ENCODE results near the gene KAZN. TPM values are rescaled to one million over a fixed set of nuclear protein-coding genes. Genes with fewer than 3 reads are reported as not detected.

The KAZN gene
- total RNA-seq, 1 donor from 2014 or later = 33.9 TPM

DNA sequence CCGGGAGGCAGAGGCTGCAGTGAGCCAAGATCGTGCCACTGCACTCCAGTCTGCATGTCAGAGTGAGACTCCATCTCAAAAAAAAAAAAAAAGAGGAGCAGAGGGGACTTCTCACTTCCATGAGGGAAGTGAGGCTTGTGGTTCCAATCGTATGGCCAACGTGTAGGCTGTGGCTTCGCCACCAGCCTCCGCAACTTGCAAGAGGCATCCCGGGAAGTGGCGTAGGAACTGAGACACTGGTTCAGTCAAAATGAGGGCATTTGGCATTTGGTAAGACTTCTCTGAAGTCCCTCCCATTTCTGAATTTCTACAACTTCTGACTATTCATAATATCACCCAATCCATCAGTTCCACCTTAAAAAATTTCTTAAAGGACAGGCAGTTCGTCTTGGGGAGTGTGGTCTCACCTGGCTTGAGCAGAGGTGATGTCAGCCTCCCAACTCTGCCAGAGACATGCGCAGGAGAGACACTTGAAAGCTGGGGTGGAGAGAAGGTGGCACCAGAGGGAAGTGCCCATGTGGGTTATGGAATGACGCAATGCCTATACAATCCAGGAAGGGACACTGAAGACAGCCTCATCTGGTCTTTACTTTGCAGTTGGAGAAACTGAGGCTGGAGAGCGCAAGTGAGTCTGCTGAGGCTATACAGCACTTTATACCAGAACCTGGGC, 17.2 kb downstream of the KAZN start:
- no peak for ATAC-seq

DNA sequence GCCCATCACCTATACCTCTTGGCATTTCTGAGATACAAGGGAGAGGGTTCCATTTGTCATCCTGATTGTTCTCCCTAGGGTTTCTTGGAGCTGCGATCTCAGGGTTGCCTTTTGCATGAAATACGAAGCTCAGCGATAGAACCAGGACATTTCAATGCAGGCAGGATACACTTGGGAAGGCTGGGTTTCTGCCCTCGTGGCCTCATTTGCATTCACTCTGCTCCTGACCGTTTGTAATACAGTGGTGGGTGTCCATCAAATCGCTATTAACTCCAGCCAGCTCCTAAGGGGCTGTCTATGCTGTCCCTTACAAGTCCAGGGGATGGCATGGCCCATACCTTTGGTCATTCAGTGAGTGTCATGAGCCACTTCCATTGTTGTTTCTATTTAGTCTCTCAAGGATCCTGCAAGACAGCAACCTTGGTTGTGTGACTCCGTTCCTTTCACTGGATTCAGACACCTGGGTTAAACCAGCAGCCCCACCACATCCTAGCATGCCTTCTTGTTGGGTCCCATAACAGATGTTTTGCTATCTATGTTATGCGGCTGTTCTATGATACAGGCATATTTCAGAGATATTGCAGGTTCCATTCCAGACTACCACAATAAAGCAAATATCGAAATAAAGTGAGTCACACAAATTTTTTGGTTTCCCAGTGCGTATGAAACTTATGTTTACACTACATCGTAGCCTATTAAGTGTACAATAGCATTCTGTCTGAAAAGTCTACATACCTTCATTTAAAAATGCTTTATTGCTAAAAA, 18.3 kb downstream of the KAZN start:
- ATAC-seq = no peak

- ATAC-seq = no peak
Observed at GRCh38 chr1:14617791-14618190, 19.3 kb downstream of the KAZN start.

GRCh38 chr1:14620941-14621340, 22.5 kb downstream of the KAZN start:
- ATAC-seq = no peak

- no peak for ATAC-seq
Observed at GRCh38 chr1:14623090-14623489, 24.6 kb downstream of the KAZN start.

- ATAC-seq = no peak
Observed at GRCh38 chr1:14624941-14625340, 26.5 kb downstream of the KAZN start.

DNA sequence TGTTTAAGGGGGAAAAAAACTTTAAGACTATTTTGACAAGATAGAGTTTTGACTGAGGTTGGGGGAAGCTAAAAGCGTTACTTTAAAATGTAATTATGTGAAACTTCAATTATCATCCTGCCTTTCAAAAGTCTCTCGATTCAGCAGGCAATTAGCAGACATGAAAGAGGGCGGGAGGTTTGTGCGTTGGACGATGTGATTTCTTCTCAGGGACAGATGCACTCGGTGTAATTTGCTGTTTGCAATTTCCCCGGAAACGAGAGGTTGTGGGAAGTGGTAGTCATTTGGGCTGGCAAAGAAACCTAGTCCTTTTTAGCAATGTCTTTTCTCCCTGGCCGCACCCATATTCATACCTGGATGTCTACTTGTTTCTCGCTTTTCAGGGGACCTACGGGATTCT, 27.1 kb downstream of the KAZN start:
- ATAC-seq = no peak

DNA sequence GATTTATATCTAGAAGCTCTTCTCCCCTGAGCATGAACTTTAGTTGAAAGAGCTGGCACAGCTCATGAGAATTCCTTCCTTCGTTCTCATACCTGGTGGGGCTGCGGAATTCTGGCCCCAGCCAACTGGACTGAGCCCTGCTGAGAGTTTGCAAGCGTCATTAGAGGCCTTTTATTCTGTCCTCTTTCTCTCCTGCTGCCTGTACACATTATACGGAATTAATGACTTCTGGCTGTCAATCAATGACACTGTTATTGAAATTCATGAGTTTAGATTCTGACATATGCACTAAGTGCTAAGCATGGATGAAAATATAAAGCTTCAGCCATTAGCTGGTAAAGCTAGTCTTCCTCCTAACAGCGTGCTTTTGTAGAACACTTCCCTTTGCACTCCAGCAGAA, 27.5 kb downstream of the KAZN start:
- ATAC-seq = no peak

DNA sequence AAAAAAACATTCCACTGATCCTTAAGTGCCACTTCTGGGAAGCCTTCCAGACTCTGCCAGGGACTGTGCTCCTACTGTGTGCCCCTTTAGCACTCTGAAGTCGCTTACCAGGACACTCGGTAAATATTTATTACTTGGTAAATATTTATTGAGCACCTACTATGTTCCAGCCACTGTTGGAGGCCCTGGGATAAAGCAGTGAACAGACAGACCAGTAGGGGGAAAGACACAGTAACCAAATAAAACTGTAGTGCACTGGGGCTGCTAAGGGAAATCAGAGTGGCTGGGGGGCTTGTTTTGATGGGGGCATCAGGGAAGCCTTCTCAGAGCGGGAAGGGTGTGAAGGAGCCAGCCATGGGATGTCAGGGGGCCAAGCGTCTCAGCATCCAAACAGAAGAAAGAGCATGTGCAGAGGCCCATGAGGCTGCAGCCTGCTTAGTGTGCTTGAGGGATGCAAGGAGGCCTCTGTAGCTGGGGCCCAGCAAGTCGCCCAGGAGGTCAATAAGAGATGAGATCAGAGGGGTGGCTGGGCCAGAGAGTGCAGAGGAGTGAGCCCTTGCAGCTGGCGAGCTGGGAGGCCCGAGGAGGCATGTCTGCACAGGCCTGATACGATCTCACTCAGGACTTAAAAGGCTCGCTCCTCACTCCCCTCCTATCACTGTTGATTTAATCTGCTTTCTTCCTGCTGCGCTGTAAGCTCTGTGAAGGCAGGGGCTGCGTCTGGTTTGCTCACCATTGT, 28.6 kb downstream of the KAZN start:
- ATAC-seq = peak; percentile 74

DNA sequence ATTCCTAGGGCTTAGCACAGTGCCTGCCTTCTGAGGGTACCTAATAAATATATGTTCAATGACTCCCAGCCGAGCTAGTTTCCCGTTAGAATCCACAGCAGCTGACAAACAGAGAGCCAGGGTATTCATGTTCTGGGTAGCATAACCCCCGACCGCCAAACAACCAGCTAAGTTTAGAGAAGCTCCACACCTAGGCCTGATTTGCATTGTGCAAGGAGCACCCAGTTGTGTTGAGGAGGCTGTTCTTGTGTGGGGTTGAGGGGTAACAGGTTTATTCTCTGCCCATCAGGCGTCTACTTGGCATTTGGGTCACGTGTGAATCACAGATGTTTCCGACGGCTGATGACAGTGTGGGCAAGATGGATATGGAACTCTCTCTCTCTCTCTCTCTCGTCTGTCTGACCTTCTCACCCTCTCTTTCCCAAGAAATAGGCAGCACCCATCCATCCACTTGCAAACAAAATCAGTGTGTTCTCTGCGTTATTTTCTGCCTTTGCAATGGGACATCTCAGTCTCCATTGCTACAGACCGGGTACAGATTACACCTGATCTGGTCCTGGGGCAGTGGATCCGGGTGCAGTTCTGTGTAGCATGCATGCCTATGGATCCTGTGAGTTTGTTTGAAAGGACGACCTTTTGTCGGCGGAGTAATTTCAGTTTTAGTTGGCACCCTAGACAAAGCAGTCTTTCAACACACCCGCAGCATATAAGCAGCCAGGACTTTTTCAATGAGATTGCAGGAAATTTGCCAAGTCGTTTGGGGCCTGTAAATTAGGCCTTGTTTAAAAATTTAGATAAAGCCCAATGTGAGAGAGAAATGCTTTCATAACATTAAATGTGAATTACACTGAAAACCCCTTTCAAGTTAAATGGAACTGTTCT, 29.4 kb downstream of the KAZN start:
- no peak for ATAC-seq

DNA sequence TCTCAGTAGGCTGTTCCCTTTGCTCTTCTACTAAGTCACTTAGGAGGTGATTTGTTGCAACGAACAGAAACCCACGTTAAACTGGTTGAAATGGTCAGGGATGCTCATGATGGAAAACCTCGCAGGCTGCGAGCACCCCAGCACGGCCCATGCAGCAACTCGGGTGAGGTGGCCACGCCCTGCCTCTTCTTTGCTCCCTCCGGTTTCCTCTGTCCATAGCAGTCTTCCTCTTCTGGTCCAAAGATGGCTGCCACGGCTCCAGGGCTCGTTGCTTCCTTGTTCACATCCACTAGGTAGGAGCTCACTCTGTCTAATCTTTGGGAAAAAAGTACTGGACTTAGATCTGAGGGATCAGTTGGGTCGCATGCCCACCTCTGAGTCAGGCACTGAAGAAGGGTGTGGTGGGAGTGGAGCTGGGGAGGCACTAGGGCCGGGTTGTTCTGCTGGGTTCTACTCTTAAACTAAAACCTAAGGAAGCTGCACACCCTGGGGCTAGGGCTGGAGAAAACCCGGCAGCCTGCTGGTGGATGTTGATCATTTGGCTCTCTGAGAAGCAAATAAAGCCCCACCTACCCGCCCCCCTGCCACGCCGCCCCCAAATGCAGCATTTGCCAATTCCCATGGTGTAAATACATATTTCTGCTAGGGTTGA, 31.0 kb downstream of the KAZN start:
- no peak for ATAC-seq

DNA sequence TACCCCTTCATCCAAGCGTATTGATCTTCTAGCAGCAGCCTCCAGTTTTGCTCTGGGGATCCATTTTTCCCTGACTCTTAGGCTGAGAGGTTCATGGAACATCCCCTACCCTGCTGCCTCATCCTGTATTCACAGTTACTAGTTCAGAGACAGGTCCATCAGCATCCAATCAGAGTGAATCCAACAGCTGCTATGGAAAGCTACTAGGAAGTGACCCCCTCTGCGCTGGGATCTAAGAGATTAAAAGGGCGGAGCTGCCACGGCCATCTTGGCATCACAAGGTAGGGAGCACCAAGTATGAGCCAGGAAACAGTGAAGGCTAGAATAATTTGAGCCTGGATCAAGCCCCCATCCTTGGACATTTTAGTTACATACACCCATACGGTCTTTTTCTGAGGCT, 32.5 kb downstream of the KAZN start:
- no peak for ATAC-seq

GRCh38 chr1:14631421-14631820, 32.9 kb downstream of the KAZN start:
- ATAC-seq = no peak

GRCh38 chr1:14634486-14634885, 36.0 kb downstream of the KAZN start:
- ATAC-seq = no peak

DNA sequence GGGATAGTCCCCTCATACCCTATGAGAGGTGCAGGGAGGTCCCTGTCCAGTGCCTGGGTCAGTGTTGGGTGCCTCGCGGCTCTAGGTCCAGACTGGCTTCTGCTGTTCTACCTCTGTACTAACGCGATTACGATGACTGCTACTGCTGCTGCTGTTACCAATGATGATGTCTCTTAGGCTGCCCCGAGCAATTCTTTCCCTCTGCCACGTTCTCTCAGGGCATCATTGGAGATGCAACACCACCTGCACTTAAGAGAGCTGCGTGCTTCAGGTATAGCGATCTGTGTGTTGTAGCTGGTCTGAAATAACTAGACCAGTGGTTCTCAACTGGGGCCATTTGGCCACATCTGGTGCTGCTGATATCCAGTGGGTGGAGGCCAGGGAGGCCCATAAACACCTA, 36.9 kb downstream of the KAZN start:
- ATAC-seq = no peak

DNA sequence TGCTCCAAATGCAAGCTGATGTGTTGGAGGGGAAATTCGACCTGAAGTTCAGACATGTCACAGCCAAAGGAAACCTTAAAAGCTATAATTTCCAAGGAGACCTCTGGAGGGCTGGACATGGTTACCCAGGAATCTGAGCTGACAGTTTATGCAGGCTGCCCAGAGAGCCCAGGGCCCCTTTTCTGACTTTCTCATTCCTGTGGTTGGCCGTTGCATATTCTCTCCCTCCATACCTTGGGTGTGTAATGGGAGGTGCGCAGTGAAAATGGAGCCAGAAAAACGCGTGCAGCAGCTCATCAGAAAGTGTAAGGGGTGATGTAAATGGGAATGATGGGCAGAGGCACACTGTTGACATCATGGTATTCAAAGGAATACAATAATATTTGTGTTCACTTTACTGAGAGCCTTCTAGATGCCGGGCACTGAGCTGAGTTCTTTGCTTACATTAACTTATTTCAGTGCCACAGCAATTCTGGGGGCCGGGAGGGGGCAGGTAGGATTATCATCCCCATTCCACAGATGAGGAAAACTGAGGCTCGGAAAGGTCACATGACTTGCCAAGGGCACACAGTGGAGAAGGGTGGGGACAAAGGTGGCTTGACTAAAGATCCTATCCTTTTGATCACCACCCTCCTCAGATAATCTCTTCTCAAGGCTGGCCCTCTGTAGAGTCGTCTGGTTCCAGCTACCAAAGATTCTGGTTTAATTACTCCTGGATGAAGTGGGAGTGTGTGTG, 38.6 kb downstream of the KAZN start:
- no peak for ATAC-seq

DNA sequence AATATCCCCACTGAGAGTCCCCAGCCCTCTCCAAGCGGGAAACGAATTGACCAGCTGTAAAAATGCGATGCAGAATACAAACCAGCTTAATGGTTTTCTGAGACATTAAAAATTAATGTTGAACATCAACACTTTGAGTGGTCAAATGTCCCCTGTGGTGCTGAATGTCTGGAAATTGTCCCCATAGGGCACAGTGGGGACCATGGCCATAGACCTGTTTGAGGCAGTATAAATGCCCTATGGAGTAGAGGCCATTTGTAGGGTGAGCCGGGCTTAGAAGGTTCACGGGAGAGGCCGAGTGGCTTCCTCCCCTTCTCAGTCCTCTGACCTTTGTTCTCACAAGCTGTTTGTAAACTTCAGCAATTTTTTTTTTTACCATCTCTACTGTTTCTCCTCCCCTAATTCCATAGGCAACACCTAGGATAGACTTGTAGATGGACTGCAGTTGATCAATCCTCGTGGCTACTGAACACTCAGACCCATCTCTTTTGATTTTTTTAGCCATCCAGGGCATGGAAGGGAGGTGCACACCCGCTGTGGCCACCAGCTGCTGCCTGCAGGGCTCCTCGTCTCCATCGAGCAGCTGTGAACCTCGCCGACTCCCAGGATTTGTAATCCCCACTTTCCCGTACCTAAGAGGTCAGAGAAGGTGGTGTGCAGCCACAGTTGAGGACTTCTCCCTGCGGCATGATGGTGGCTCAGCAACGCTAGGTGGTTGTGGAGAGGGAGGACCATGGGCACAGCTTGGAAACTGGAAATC, 41.0 kb downstream of the KAZN start:
- no peak for ATAC-seq

GRCh38 chr1:14642712-14643111, 44.2 kb downstream of the KAZN start:
- no peak for ATAC-seq

GRCh38 chr1:14646973-14647372, 48.5 kb downstream of the KAZN start:
- no peak for ATAC-seq

GRCh38 chr1:14647777-14648176, 49.3 kb downstream of the KAZN start:
- no peak for ATAC-seq

DNA sequence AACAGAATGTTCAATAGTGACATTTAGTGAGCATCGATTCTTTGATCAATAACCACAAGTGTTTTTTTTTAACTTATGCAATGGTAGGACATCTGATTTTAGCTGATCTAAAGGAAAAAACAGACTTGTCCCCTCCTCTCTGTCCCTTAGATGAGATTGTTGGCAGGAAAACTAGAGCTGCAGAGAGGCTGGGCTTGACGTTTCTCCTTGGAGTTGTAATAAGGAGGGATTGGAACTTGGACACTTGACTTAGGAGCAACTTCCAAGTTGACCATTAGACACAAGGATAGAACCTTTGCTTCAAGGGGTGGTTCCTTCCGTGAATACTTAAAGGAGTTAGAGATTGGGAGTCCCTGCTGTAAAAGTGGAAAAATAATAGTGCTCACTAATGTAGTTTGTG, 49.9 kb downstream of the KAZN start:
- ATAC-seq = no peak
